Epithelial cell of alveolus of lung (primary cell): ENCODE results near the gene ZNF211. TPM values are rescaled to one million over a fixed set of nuclear protein-coding genes. Genes with fewer than 3 reads are reported as not detected.

Experiments
- total RNA-seq: library from RNA; depleted of rRNA; stranded (reverse); fragments of >200 nt; gene quantifications from 2 replicates; pipeline ENCODE4 v1.2.1, GENCODE V29; 2015

The ZNF211 gene
- total RNA-seq, result 6.7 and 11.2 TPM in 2 replicates

GRCh38 chr19:57632987-57633831 is at the start of gene ZNF211:
Gene ZNF211 (plus strand): TSS chr19:57633168. CDS start chr19:57633347, 179 bp downstream.

GRCh38 chr19:57583521-57584416 is 49.2 kb upstream of the ZNF211 start, which contains the start of gene ZIK1:
Gene ZIK1 (plus strand): TSS chr19:57584145. CDS start chr19:57584357, 212 bp downstream.

DNA sequence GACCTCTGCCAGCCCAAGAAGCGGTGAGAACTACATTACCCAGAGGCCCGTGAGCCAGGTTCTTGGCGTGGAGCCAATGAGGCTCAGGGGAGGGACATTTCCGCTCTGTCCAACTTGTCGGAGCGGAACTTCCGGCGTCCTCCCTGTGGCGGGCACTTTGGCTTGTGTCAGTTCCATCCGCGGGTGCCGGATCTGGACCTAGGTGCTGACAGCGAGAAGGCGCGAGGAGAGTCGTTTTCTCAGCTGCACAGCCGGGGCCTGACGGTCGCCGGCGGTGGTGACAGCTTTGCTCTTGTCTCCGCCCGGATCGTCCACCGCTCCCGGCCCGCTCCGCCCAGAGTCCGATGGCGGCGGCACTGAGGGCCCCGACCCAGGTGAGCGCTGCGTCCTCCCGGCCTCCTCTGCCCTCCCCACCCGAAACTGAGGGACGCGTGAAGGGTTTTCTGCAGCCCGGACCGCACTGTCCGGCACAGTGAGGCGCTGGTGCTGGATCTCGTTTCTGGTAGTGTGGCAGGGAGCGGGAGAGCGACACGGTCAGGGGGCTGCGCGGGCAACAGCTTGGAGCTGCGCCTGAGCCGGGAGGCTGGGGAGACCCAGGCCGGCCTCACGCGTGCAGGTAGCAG is 33.1 kb upstream of the ZNF211 start, which contains the start of gene ZNF530:
Gene ZNF530, plus strand, starts transcription at position 125 of the 623 bp plus-strand sequence. CDS start 4,461 bp downstream, outside the sequence.

DNA sequence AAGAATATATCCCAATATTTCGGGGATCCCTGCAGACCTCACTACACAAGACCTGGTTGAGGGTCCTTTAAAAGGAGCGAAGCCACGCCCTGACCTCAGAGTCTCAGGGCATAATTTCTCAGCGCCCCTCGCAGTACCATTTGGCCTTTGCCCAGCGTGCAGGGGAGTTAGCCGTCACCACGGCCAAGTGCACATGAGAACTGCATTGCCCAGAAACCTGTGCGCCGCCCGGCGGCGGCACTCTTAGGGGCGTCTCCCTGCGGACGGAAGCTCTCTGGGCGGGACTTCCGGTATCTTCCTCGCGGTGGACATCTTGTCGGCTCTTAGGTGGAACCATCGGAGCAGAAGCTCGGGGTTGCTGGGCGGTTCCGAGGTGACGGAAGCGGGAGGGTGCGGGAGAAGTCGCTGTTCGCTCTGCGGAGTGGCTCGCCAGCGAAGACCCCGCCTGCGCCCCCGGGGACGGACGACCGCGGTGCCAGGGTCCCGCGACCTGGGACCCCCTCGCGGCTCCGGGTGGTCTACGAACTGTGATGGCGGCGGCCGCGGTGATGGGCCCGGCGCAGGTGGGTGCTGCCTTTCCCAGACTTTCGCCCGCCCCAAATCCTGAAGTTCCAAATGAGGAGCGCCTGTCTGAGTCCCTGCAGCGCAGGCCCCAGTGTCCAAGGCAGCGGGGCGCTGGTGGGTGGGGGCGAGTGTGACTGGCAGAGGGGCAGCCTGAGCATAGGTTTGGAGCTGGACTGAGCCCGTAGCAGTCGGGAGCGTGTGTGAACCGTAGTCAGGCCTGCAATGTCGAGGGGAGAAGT is 18.8 kb upstream of the ZNF211 start, which contains the start of gene ZNF134:
Gene ZNF134, plus strand, starts transcription at position 302 of the 803 bp plus-strand sequence. CDS start 5,227 bp downstream, outside the sequence.

GRCh38 chr19:57668635-57669034 is 35.7 kb downstream of the ZNF211 start, which contains the start of gene ZSCAN4:
Gene ZSCAN4 (plus strand): TSS chr19:57668935. CDS start chr19:57676146, 7,211 bp downstream.

Other genes with a start within 250 kb of the ZNF211 start
- gene ZNF548, start 243.3 kb upstream of the ZNF211 start, total RNA-seq, result 6.1 and 9.8 TPM in 2 replicates
- gene ZNF17, start 222.0 kb upstream of the ZNF211 start, total RNA-seq, result 3.2 and 9.5 TPM in 2 replicates
- gene ZNF749, start 197.8 kb upstream of the ZNF211 start, total RNA-seq, result 6.9 and 7.2 TPM in 2 replicates
- gene VN1R1, start 176.0 kb upstream of the ZNF211 start, total RNA-seq, result 0.13 and 1.9 TPM in 2 replicates
- gene ZNF772, start 155.6 kb upstream of the ZNF211 start, total RNA-seq, result 9.1 and 11.4 TPM in 2 replicates
- gene ZNF419, start 145.4 kb upstream of the ZNF211 start, total RNA-seq, result 14.4 and 14.5 TPM in 2 replicates
- 8.0 and 42.8 TPM in 2 replicates for gene ZNF773, start 133.2 kb upstream of the ZNF211 start, total RNA-seq
- 3.7 and 4.1 TPM in 2 replicates for gene ZNF549, start 105.8 kb upstream of the ZNF211 start, total RNA-seq
- 4.0 and 8.1 TPM in 2 replicates for gene ZNF550, start 73.3 kb upstream of the ZNF211 start, total RNA-seq
- 3.9 and 5.4 TPM in 2 replicates for gene ZNF416, start 54.3 kb upstream of the ZNF211 start, total RNA-seq
- gene ZIK1, start 49.0 kb upstream of the ZNF211 start, total RNA-seq, result 7.1 and 9.8 TPM in 2 replicates
- gene ZNF530, start 33.3 kb upstream of the ZNF211 start, total RNA-seq, result 1.8 and 4.3 TPM in 2 replicates
- 16.9 and 32.7 TPM in 2 replicates for gene ZNF134, start 18.9 kb upstream of the ZNF211 start, total RNA-seq
- gene ZSCAN4, start 35.8 kb downstream of the ZNF211 start, total RNA-seq, result not detected in 2 replicates
- 8.3 and 18.8 TPM in 2 replicates for gene ZNF551, start 48.8 kb downstream of the ZNF211 start, total RNA-seq
- gene ZNF154, start 76.0 kb downstream of the ZNF211 start, total RNA-seq, result 1.3 and 9.0 TPM in 2 replicates
- 5.3 and 29.5 TPM in 2 replicates for gene ZNF671, start 94.5 kb downstream of the ZNF211 start, total RNA-seq
- 7.6 and 22.8 TPM in 2 replicates for gene ZNF776, start 113.6 kb downstream of the ZNF211 start, total RNA-seq
- 5.7 and 13.6 TPM in 2 replicates for gene ZNF586, start 136.5 kb downstream of the ZNF211 start, total RNA-seq
- gene ZNF552, start 181.7 kb downstream of the ZNF211 start, total RNA-seq, result 2.1 and 3.7 TPM in 2 replicates
- 8.3 and 15.6 TPM in 2 replicates for gene ZNF587B, start 197.1 kb downstream of the ZNF211 start, total RNA-seq
- gene ZNF587, start 216.7 kb downstream of the ZNF211 start, total RNA-seq, result 16.4 and 20.1 TPM in 2 replicates